Measurements from ENCODE around the gene FARS2. TPM values are rescaled to one million over a fixed set of nuclear protein-coding genes. Genes with fewer than 3 reads are reported as not detected.
"Not testable (repeated sequence)": the region's sequence is repeated elsewhere in the genome, so short reads cannot be mapped to it uniquely, and the experiment has no call there.

The FARS2 gene
- polyA plus RNA-seq, 4 donors, result 19.6 to 21.8 (median 20.5) TPM

- DNase-seq (ENCODE audit: low read depth in 4 of 4, low spot score in 3 of 4), result no peak
These were observed 503.9 kb downstream of the FARS2 start for GRCh38 chr6:5765141-5765760.

DNA sequence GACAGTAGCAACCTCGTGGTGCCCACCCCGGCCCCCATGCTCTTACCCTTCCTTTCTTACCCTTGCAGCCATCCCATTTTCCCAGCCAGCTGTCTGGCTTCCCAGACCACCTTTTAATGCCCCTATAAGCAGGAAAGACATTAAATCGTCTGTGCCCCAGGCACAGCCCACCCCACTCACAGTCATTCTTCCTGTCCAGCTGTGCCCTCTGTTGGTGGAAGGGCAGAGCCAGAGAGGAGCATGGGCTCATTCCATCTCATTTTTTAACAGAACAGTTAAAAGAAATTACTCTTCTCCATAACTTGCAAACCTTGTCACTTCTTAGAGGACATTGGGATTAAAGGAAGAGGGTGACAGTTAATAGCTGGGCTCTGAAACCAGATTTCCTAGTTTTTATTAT, 504.9 kb downstream of the FARS2 start:
- no peak for DNase-seq (ENCODE audit: low read depth in 4 of 4, low spot score in 3 of 4)

DNA sequence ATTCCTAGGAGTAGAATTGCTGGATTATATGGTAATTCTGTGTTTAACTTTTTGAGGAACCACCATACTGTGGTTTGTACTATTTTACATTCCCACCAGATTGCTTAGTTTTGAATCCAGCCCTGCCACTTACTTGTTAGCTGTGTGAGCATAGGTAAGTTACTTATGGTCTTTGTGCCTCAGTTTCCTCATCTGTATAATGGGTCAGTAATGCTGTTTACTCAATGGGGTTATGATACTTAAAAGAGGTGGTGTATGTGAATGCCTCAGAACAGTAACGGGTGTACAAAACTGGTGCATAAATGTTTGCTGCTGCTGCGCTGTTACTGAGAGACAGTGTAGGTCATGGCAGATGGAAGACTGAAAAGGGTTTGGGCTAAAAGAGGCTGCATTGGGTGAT, 506.2 kb downstream of the FARS2 start:
- no peak for DNase-seq (ENCODE audit: low read depth in 4 of 4, low spot score in 3 of 4)

GRCh38 chr6:5771211-5771610, 509.9 kb downstream of the FARS2 start:
- DNase-seq (ENCODE audit: low read depth in 4 of 4, low spot score in 3 of 4), result no peak

- DNase-seq (ENCODE audit: low read depth in 4 of 4, low spot score in 3 of 4), result no peak
These were observed 510.6 kb downstream of the FARS2 start for GRCh38 chr6:5771759-5772390.

GRCh38 chr6:5772408-5773120, 511.3 kb downstream of the FARS2 start:
- no peak for DNase-seq (ENCODE audit: low read depth in 4 of 4, low spot score in 3 of 4)

- DNase-seq (ENCODE audit: low read depth in 4 of 4, low spot score in 3 of 4), result no peak
These were observed 514.8 kb downstream of the FARS2 start for GRCh38 chr6:5776104-5776503.

- no peak for DNase-seq (ENCODE audit: low read depth in 4 of 4, low spot score in 3 of 4)
These were observed 515.5 kb downstream of the FARS2 start for GRCh38 chr6:5776706-5777390.

DNA sequence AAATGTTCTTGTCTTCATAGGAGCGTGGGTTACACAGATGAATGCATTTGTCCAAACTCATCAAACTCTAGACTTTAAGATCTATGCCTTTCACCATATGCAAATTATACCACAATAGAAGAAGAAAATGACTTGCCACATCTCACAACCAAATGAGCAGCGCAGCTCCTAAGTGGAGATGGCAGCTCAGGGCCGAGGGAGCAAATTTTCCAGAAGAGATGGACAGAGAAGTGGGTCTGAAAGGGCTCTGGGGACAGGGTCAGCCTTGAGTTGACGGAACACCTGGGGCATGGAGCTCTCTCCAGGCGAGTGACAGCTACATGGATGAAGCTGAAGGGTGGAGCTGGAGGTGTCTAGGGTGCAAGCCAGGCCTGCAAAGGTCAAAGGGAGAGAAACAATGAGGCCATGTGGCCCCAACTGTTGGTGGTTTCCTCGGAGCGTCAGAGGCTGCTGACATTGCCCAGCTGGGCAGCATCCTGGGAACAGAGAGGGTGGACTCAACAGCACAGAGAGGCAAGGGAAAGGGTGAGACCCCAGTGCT, 517.1 kb downstream of the FARS2 start:
- no peak for DNase-seq (ENCODE audit: low read depth in 4 of 4, low spot score in 3 of 4)

DNA sequence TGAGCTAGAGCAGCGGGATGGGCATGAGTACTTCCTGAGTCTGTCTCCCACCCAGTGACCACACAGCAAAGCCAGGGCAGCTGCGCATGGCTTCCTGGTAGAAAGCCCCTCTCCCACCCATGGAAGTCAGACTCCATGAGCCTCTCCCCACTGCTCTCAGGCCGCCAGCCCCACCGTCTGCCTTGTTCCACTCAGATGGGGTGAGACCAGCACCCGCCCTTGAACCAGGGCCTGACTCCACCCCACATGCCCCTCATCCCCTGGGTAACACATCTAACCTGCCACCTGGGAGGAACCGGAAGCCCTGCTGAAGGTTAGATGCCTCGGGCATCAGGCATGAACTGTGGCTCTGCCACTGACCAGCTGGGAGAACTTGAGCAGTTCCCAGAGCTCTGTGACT, 517.6 kb downstream of the FARS2 start:
- DNase-seq (ENCODE audit: low read depth in 4 of 4, low spot score in 3 of 4), result no peak

DNA sequence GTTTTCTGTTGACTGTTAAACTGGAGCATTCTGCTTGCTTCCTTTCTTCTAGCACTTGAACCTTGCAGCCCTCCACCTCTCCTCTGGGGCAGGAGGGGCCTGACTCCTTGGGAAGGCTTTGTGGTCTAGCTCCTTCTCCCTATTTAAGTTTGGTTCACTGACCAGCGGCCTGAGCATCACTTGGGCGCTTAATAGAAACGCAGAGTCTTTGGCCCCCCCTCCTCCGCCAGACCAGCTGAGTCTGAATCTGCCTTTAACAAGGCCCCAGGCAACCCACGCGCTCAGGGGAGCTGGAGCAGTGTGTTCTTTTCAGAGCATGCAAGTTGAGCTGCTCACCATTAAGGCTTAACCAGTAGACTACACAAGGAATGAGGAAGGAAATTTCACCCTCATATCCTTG, 519.7 kb downstream of the FARS2 start:
- DNase-seq (ENCODE audit: low read depth in 4 of 4, low spot score in 3 of 4), result no peak

- no peak for DNase-seq (ENCODE audit: low read depth in 4 of 4, low spot score in 3 of 4)
These were observed 520.7 kb downstream of the FARS2 start for GRCh38 chr6:5781966-5782556.

DNA sequence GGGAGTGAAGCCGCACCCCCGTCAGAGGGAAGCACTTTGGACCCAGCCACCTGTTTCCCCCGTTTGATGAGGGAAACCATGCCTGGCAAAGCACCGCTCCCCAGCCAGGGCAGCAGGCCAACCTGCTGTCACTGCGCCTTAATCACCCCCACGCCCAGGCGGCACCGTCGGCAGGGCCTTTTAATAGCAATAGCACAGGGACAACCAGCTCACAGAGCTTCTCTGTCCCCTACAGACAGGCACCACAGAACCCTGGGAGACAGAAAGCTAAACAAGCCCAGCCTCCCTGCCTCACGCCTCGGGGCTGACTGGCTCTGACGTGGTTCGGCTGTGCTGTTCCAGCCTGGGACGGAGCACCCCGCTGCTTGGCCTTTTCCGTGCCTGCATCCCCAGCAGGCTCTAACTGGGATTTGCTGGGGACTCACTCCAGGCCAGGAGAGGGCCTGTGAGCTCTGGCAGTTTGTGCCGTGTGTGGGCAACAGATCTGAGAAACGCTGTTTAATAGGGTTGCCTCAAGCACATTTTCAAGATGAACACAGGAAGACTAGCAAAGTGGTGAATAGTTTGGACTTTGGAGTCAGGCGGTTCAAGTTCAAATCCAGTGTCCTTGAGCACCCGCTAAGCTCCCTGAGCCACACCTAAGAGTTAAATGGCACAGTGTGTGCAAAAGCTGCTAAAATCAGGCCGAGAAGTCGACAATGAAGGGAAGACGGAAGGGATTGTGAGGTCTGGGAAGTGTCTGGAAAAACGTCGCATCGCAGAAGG, 521.7 kb downstream of the FARS2 start:
- no peak for DNase-seq (ENCODE audit: low read depth in 4 of 4, low spot score in 3 of 4)

DNA sequence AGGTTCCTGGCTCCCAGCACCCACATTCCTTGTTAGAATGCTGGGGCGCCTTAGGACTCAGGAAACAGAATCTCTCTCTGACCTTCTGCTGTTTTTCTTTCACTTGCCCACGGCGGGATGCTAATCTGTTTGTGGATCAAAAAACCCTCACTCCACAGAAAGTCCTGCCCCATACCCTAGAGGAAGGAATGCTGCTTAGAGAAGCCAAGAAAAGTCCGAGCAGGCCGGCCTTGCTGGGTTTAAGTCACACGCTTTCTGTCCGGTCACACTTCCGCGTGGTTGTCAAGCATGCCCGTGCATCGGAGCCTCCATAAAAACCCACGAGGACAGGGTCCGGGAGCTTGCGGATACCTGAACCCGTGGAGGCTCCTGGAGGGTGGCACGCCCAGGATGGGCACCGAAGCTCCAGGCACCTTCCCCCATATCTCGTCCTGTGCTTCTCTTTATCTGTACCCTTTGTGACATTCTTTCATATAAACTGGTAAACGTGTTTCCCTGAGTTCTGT, 522.3 kb downstream of the FARS2 start:
- DNase-seq (ENCODE audit: low read depth in 4 of 4, low spot score in 3 of 4), result no peak

GRCh38 chr6:5785249-5785648, 523.9 kb downstream of the FARS2 start:
- DNase-seq (ENCODE audit: low read depth in 4 of 4, low spot score in 3 of 4), result no peak

DNA sequence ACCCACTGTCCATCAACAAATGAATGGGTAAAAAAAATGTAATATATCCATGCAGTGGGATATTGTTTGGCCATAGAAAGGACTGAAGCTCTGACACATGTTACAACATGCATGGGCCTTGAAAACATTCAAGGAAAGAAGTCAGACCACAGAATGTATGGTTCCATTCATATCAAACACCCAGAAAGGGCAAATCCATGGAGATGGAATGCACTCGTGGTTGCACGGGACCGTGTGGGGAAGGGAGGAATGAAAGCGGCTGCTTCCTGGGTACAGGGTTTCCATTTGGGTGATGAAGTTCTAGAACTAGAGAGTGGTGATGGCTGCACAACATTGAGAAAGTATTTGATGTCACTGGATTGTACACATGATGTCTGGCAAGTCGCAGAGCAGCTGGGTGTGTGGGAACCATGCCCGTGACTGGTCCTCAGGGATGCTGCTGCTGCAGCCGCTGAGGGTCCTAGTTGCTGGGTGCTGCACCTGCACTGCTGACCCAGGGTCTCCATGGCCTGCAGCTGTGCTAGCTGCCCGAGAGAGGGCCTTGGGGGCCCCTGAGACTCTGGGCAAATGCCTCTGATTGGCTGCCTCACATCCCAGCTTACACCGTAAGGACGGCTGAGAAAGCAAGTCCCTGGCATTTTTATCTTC, 525.1 kb downstream of the FARS2 start:
- DNase-seq (ENCODE audit: low read depth in 4 of 4, low spot score in 3 of 4), result no peak

DNA sequence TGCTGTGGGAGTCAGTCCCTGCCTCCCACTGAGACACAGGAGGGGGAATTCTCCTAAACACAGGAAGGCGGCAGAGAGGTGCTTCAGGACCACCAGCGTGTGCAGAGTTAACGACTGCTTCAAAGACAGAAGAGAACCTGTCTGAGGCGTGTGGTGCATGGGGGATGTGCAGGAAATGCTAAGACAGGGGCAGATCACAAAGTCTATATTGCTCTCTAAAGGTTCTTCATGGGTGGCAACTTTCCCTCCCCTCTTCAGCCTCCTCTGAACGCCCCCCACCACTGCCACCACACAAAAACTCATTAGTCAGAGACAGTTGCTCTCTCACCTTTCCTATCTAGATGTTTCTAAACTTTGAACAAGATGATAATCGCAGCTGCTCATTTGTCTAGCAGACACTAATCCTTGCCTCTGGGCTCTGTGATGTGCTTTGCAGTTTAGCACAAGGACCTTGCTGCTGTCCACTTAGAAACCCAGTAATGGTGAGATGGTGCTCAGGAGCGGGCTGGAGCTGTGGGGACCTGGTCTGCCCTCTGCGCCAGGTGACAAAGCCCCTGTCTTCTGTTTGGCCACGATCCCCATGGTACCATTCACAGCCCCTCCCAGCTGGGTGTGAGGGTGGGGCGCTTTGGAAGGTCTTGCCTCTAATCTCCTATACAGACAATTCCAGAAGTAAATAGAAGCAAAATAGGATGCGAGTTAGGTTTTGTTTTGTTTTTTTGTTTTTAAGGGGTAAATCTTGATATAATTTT, 525.8 kb downstream of the FARS2 start:
- DNase-seq (ENCODE audit: low read depth in 4 of 4, low spot score in 3 of 4), result no peak

- DNase-seq (ENCODE audit: low read depth in 4 of 4, low spot score in 3 of 4), result not testable (repeated sequence)
These were observed 528.1 kb downstream of the FARS2 start for GRCh38 chr6:5789426-5789825.

DNA sequence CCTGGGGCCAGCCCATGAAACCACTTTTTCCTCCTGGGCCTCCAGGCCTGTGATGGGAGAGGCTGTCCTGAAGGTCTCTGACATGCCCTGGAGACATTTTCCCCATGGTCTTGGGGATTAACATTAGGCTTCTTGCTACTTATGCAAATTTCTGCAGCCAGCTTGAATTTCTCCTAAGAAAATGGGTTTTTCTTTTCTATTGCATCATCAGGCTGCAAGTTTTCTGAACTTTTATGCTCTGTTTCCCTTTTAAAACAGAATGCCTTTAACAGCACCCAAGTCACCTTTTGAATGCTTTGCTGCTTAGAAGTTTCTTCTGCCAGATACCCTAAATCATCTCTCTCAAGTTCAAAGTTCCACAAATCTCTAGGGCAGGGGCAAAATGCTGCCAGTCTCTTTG, 535.2 kb downstream of the FARS2 start:
- not testable (repeated sequence) for DNase-seq (ENCODE audit: low read depth in 4 of 4, low spot score in 3 of 4)
